HG03571 (cell line): ENCODE data around the gene KCNH2.
"Not testable (repeated sequence)": the region's sequence is repeated elsewhere in the genome, so short reads cannot be mapped to it uniquely, and the experiment has no call there.

Source experiments
- ATAC-seq: cut with Tn5 transposase; IDR thresholded peaks from one replicate; pipeline ENCODE4 v1.9.1; 2021; ENCODE audit not compliant: unreplicated experiment

Gene KCNH2

GRCh38 chr7:150911590-150912267, 66.4 kb downstream of the KCNH2 start:
- ATAC-seq: no peak

- no peak for ATAC-seq
These were observed 67.1 kb downstream of the KCNH2 start for GRCh38 chr7:150910996-150911422.

GRCh38 chr7:150910305-150910995, 67.7 kb downstream of the KCNH2 start:
- ATAC-seq: not testable (repeated sequence)

GRCh38 chr7:150909200-150909995, 68.7 kb downstream of the KCNH2 start:
- ATAC-seq: no peak

GRCh38 chr7:150908173-150908572, 69.9 kb downstream of the KCNH2 start:
- ATAC-seq: no peak

- ATAC-seq: no peak
These were observed 73.9 kb downstream of the KCNH2 start for GRCh38 chr7:150904011-150904909.

- no peak for ATAC-seq
These were observed 74.5 kb downstream of the KCNH2 start for GRCh38 chr7:150903606-150904005.

GRCh38 chr7:150902078-150903033, 75.8 kb downstream of the KCNH2 start:
- no peak for ATAC-seq

- no peak for ATAC-seq
These were observed 76.7 kb downstream of the KCNH2 start for GRCh38 chr7:150901160-150902035.

GRCh38 chr7:150900675-150901074, 77.4 kb downstream of the KCNH2 start:
- ATAC-seq: no peak

- ATAC-seq: no peak
These were observed 79.6 kb downstream of the KCNH2 start for GRCh38 chr7:150898475-150899011.

GRCh38 chr7:150897502-150898474, 80.3 kb downstream of the KCNH2 start:
- ATAC-seq: no peak

- no peak for ATAC-seq
These were observed 81.4 kb downstream of the KCNH2 start for GRCh38 chr7:150896562-150897209.

- no peak for ATAC-seq
These were observed 82.3 kb downstream of the KCNH2 start for GRCh38 chr7:150895809-150896208.
